Measurements from ENCODE around the gene THOC7. TPM values are rescaled to one million over a fixed set of nuclear protein-coding genes. Genes with fewer than 3 reads are reported as not detected.

Gene THOC7
- polyA plus RNA-seq, 1 donor from 2014 or later: 67.4 TPM

DNA sequence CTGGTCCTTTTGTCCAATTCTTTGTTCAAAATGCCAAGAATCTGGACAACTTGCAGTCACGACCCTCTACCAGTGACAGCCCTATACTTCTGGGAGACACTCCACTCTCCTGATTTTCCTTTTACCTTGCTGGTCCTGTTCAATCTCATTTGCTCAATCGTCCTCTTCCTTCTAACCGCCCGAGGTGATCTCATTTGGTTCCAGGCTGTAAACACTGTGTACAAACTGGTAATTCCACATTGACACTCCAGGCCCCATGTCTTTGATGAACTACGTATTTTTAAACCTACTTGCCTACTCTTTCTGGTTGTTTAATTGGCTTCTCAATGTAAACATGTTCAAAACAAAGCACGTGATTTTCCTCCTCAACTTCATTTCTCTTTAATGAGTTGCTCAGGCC lies 68.2 kb downstream of the THOC7 start:
- Mint-ChIP-seq H3K4me1 (no peaks in the 10 kb centered on the region), H3K27ac (no peak overlapping the region), H3K27me3 (peaks cover 1% of the 10 kb centered on the region), H3K36me3 (no peaks in the 10 kb centered on the region), H3K4me3 (no peak overlapping the region), H3K9me3 (no peaks in the 10 kb centered on the region)

DNA sequence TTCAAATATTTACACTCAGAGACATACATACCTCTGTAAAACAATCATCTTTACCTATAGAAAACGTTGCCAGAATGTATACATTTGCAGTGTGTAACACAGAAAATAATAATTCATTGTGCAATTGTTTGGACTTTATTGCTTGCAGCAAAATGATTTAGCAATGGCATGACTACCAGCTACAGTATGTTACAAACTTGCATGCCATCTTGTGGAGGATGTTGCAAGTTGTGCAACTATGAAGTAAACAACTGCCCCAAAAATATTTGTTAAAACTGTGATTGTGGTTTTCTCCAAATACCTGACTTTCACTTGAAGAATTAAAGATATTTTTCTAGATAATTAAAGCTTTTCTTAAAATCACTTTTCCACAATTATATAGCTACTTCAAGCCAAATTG lies 71.6 kb downstream of the THOC7 start:
- no peak overlapping the region for H3K27ac Mint-ChIP-seq
- no peak overlapping the region for H3K4me3 Mint-ChIP-seq
- peaks cover 3% of the 10 kb centered on the region for H3K27me3 Mint-ChIP-seq
- H3K9me3 Mint-ChIP-seq: peaks cover 0 to 1% (median 0%) of the 10 kb centered on the region in 3 donors
- peaks cover 1% of the 10 kb centered on the region for H3K36me3 Mint-ChIP-seq
- H3K4me1 Mint-ChIP-seq: peaks cover 0 to 2% (median 0%) of the 10 kb centered on the region in 3 donors

Other genes starting within 250 kb of the THOC7 start
- not detected for gene SNTN, start 211.1 kb downstream of the THOC7 start, polyA plus RNA-seq
- not detected for gene C3orf49, start 44.5 kb downstream of the THOC7 start, polyA plus RNA-seq
- gene ATXN7, start 62 bp upstream of the THOC7 start, polyA plus RNA-seq: 2.1 TPM
- gene SCAANT1, start 48.6 kb upstream of the THOC7 start, polyA plus RNA-seq: not detected
- 97.6 TPM for gene PSMD6, start 159.7 kb upstream of the THOC7 start, polyA plus RNA-seq

Data from IgD-negative memory B cell (primary cell).